ENCODE results near the gene SORD. TPM values are rescaled to one million over a fixed set of nuclear protein-coding genes. Genes with fewer than 3 reads are reported as not detected.
"Not testable (repeated sequence)": the region's sequence is repeated elsewhere in the genome, so short reads cannot be mapped to it uniquely, and the experiment has no call there.

SORD gene
- 54.8 and 58.2 TPM in 2 replicates for total RNA-seq
- long read RNA-seq, full-length matches to known transcripts = 194 of 222 reads
- long read RNA-seq, partial matches to known transcripts = 8 of 222 reads
- long read RNA-seq, other reads (novel, unspliced or antisense) = 20 of 222 reads

DNA sequence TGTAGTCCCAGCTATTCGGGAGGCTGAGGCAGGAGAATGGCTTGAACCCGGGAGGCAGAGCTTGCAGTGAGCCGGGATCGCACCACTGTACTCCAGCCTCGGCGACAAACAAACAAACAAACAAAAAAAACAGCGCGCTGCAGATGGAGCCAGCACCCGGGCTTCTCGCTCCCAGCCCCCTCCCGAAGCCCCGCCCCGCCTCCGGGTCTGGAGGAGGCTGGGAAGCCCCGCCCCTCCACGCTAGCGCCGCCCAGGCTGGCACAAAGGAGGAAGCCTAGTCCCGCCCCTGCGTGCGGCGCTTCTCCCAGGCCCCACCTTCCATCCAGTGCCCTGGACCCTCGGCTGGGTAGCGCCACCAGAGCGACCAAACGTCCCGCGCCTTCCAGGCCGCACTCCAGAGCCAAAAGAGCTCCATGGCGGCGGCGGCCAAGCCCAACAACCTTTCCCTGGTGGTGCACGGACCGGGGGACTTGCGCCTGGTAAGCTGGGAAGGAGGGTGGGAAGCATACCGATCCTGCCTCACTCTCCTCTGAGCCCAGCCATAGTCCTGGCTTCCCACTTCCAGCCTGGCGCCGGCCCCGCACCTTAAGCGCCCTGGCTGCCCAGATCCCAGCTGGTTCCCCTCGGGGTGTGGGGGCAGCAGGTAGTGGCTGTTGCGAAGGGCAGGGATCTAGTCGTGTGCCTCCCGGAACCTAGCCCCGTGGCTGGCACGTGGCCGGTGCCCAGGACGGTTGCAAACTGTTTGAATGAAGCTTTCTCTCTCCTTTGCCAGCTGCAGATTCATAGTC is at the start of gene SORD:
SORD (plus strand) TSS at position 325 of the 788 bp plus-strand sequence; CDS start at position 414, 89 bp downstream.
- H3K9me3 Mint-ChIP-seq = no peaks in the 10 kb centered on the region
- peaks cover 20% of the 10 kb centered on the region for H3K27me3 Mint-ChIP-seq (ENCODE audit: low read depth)
- TF ChIP-seq, protein P1, sequence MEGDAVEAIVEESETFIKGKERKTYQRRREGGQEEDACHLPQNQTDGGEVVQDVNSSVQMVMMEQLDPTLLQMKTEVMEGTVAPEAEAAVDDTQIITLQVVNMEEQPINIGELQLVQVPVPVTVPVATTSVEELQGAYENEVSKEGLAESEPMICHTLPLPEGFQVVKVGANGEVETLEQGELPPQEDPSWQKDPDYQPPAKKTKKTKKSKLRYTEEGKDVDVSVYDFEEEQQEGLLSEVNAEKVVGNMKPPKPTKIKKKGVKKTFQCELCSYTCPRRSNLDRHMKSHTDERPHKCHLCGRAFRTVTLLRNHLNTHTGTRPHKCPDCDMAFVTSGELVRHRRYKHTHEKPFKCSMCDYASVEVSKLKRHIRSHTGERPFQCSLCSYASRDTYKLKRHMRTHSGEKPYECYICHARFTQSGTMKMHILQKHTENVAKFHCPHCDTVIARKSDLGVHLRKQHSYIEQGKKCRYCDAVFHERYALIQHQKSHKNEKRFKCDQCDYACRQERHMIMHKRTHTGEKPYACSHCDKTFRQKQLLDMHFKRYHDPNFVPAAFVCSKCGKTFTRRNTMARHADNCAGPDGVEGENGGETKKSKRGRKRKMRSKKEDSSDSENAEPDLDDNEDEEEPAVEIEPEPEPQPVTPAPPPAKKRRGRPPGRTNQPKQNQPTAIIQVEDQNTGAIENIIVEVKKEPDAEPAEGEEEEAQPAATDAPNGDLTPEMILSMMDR (conservative IDR thresholded peaks at IDR 0.05) = no peak
- peak within 1 kb of the TSS; percentile 88 for H3K27ac Mint-ChIP-seq (ENCODE audit: unreplicated experiment)
- H3K4me1 Mint-ChIP-seq = peaks cover 37% of the 10 kb centered on the region
- H3K4me3 Mint-ChIP-seq = peak within 1 kb of the TSS; percentile 92
- DNase-seq (ENCODE audit: low read depth, low spot score) = peak; percentile 96
- H3K36me3 Mint-ChIP-seq (ENCODE audit: low read depth) = peaks cover 10% of the 10 kb centered on the region

DNA sequence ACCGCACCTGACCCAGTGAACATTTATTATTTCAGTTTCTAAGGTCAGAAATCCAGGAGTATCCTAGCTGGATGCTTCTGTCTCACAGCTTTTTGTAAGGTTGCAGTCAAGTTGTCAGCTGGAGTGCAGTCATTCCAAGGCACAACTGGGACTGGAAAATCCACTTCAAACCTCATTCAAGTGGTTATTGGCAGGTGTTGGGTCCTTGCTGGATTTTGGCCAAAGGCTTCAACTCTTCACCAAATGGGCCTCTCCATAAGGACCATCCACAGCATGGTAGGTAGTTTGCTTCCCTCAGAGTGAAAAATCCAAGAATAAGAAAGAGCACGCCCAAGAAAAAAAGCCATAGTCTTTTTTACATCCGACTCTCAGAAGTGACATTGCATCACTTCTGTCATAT is 46.8 kb upstream of the SORD start:
- not testable (repeated sequence) for H3K4me3 Mint-ChIP-seq; H3K36me3 Mint-ChIP-seq (ENCODE audit: low read depth); H3K27ac Mint-ChIP-seq (ENCODE audit: unreplicated experiment); DNase-seq (ENCODE audit: low read depth, low spot score); H3K9me3 Mint-ChIP-seq; H3K27me3 Mint-ChIP-seq (ENCODE audit: low read depth); H3K4me1 Mint-ChIP-seq

DNA sequence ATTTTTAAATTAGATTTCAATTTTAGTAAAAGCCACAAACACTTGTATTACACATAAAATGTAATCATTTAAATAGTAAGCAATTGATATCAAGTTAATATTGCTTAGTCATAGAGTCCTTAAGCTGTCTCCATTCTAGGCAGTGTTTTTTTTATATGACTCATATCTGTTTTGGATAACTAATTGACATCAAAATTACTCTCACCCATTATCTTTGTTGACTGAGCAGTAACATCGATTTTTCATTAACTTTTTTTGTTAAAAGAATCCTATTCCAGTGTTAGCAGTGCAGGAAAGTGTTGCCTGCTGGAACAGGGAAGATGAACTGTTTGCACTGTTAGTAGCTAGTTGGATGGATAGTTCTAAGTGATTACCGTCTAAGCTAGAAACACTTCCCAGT is 45.2 kb upstream of the SORD start:
- H3K27ac Mint-ChIP-seq (ENCODE audit: unreplicated experiment); H3K4me3 Mint-ChIP-seq; H3K36me3 Mint-ChIP-seq (ENCODE audit: low read depth); H3K27me3 Mint-ChIP-seq (ENCODE audit: low read depth); H3K9me3 Mint-ChIP-seq; H3K4me1 Mint-ChIP-seq; DNase-seq (ENCODE audit: low read depth, low spot score): not testable (repeated sequence)

DNA sequence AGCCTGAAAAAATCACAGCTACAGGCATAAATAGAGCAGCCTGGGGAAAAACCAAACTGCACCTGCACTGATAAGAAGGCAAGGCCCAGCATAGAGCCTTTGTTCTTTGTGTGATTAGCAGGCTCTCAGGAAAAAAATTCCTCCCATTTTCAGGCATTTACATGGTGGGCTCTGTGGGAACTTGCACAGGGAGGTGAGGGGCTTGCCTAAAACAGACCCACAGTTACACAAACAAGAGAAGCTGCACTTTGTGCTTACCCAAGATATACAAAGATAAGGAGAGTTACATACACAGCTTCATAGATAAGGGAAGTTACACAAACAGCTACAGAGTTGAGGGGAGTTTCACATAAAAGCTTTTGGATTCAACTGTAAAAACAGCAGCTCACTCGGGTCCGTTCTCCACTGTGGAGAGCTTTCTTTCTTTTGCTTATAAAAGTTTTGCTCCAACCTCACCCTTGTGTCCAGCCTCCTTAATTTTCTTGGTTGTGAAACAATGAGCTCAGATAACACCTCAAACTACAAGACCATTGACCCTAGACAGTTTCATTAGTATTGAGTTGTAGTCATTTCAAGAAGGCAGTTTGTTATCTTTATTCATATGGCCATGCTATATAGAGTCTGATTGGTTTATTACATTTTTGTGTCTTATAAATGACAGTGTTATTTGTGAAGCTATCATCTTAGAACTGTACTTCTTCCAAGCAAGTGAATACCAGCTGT is 43.2 kb upstream of the SORD start:
- not testable (repeated sequence) for H3K4me1 Mint-ChIP-seq; H3K27ac Mint-ChIP-seq (ENCODE audit: unreplicated experiment); H3K9me3 Mint-ChIP-seq; DNase-seq (ENCODE audit: low read depth, low spot score); H3K27me3 Mint-ChIP-seq (ENCODE audit: low read depth); H3K36me3 Mint-ChIP-seq (ENCODE audit: low read depth); H3K4me3 Mint-ChIP-seq

DNA sequence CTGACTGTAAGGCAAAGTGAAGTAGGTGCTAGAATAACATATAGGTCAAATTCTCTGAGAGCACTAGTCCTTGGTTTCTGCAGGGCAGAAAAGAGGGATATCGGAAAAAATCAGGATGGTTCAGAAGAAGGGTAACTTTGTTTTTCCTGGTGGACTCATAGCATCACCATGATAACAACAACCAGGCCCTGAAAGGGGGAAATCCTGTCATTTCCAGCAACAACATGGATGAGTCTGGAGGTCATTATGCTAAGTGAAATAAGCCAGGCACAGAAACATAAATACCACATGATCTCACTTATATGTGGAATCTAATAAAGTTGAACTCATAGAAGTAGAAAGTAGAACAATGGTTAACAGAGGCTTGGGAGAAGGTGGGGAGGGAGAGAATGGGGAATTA is 38.9 kb upstream of the SORD start:
- H3K4me3 Mint-ChIP-seq; H3K27me3 Mint-ChIP-seq (ENCODE audit: low read depth); H3K9me3 Mint-ChIP-seq; H3K27ac Mint-ChIP-seq (ENCODE audit: unreplicated experiment); DNase-seq (ENCODE audit: low read depth, low spot score); H3K4me1 Mint-ChIP-seq; H3K36me3 Mint-ChIP-seq (ENCODE audit: low read depth): not testable (repeated sequence)

DNA sequence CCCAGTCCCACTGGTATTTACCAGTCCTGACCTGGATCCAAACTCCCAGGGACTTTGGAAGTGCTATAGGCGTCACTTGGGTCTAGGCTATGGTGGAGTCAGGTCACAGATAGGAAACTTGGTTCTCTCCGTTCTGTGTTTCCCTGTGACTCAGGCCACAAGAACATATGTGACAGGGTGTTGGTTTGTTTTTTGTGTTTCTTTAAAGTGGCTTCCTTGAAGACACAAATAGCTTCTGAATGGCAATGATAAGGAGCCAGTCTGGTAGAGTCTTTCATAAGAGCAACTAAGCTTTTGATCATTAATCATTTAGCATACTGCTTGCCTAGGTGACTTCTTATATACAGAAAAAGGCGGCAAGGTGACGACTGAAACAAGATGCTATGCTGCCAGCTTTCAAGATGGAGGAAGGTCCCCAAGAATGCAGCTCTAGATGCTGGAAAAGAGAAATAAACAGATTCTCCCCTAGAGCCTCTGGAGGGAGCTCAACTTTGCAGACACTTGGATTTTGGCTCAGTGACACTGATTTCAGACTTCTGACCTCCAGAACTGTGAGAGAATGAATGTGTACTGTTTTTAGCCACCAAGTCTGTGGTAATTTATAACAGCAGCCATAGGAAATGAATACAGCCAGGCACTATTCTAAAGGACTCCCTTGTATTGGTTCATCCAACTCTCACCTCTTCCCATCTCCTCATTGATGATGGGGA is 36.5 kb upstream of the SORD start:
- not testable (repeated sequence) for H3K4me1 Mint-ChIP-seq; H3K27ac Mint-ChIP-seq (ENCODE audit: unreplicated experiment); H3K9me3 Mint-ChIP-seq; DNase-seq (ENCODE audit: low read depth, low spot score); H3K27me3 Mint-ChIP-seq (ENCODE audit: low read depth); H3K36me3 Mint-ChIP-seq (ENCODE audit: low read depth); H3K4me3 Mint-ChIP-seq

DNA sequence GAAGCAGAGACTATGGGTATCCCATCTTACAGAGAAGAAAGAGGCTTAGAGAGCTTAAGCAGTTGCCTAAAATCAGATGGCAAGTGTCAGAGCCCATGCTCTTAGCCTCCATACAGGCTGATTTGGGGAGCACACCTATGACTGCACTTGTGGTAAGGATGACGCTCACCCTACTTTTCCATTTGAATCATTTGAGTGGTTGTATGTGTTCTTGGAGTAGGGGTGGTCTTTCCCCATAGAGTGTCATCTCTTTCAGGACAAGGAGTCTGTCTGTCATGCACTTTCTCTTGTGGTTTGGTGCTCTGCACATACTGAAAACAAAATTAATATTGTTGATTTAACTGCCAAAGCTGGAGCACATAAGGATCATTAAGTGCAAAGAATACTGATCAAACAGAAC is 35.3 kb upstream of the SORD start:
- H3K9me3 Mint-ChIP-seq; H3K36me3 Mint-ChIP-seq (ENCODE audit: low read depth); H3K27ac Mint-ChIP-seq (ENCODE audit: unreplicated experiment); H3K4me1 Mint-ChIP-seq; H3K27me3 Mint-ChIP-seq (ENCODE audit: low read depth); DNase-seq (ENCODE audit: low read depth, low spot score); H3K4me3 Mint-ChIP-seq: not testable (repeated sequence)

DNA sequence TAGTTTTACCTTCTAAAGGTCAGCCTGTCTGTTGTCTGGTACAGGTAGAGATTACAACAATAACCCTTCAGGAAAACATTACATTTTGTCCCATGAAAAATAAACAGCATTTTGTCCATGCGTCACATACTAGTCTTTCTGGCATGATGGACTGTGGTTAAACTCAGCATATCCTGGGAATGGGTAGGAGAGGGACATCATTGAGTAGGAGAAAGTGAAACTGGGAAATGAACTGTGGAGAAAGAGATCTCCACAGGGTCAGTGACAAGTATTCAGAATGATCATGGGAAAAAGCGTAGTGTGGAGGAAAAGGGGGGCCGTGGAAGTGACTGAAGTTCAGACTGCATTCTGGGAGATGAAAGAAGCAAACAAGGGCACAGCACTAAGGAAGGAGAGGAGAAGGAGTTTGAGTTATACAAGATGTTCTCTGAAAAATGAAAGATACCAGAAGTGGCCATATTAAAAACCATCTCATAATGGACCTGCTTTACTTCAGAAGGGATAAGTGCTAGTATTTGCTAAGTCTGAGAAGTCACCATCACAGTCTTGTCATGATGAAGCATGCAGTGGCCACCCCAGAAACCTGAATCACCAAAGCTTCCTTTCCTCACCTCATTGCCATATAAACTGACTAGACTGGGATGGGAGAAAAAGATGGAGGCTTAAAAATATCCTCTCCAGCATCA is 34.7 kb upstream of the SORD start:
- DNase-seq (ENCODE audit: low read depth, low spot score); H3K4me3 Mint-ChIP-seq; H3K27ac Mint-ChIP-seq (ENCODE audit: unreplicated experiment); H3K4me1 Mint-ChIP-seq; H3K36me3 Mint-ChIP-seq (ENCODE audit: low read depth); H3K9me3 Mint-ChIP-seq: not testable (repeated sequence)
- peaks cover 15% of the 10 kb centered on the region for H3K27me3 Mint-ChIP-seq (ENCODE audit: low read depth)

DNA sequence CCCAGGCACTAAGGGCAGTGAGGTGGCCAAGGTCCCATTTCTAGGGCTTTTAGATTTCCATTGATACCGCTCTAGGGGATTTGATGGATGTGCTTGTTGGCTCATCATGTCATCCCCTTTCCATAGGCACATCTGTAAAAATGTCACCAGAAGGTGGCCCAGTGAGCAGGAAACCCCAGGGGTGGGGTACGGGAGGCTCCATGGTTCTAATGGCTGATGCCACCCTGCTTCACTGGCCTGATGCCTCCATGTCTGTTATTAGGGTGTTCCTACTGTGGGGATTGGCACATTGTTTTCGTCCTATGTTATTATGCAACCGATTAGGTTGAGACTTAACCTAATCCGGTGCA is 34.1 kb upstream of the SORD start:
- not testable (repeated sequence) for H3K9me3 Mint-ChIP-seq; H3K27ac Mint-ChIP-seq (ENCODE audit: unreplicated experiment); DNase-seq (ENCODE audit: low read depth, low spot score); H3K4me1 Mint-ChIP-seq; H3K36me3 Mint-ChIP-seq (ENCODE audit: low read depth); H3K4me3 Mint-ChIP-seq
- H3K27me3 Mint-ChIP-seq (ENCODE audit: low read depth) = peaks cover 20% of the 10 kb centered on the region

DNA sequence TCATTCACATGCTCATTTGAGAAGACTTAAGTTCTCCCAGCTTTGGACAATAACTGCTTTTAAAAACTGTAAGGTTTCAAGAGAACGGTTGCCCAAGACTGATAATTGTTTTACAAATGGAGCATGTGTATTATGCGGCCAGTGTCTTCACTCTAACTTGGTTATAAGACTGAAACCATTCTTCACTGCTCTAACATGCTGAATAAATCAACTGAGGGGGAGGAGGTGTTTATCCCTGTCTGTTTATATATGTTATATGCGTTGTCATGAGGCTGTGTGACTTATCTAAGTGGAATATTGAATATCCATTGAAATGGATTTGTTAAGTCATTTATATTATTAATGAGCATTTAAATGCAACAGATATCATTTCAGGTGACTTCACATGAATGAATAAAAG is 25.4 kb upstream of the SORD start:
- not testable (repeated sequence) for H3K4me3 Mint-ChIP-seq; DNase-seq (ENCODE audit: low read depth, low spot score); H3K9me3 Mint-ChIP-seq; H3K27ac Mint-ChIP-seq (ENCODE audit: unreplicated experiment); H3K36me3 Mint-ChIP-seq (ENCODE audit: low read depth)
- peaks cover 24% of the 10 kb centered on the region for H3K27me3 Mint-ChIP-seq (ENCODE audit: low read depth)
- peaks cover 12% of the 10 kb centered on the region for H3K4me1 Mint-ChIP-seq
